ENCODE measurements around the gene NREP. TPM values are rescaled to one million over a fixed set of nuclear protein-coding genes. Genes with fewer than 3 reads are reported as not detected.

Gene NREP
- total RNA-seq, 1 donor from 2014 or later: 465 TPM

GRCh38 chr5:111764019-111764418, 7.0 kb upstream of the NREP start:
- H3K36me3 Mint-ChIP-seq: no peaks in the 10 kb centered on the region

GRCh38 chr5:111762895-111763294, 5.9 kb upstream of the NREP start:
- no peaks in the 10 kb centered on the region for H3K36me3 Mint-ChIP-seq
- no peaks in the 10 kb centered on the region for H3K27me3 ChIP-seq
- no peaks in the 10 kb centered on the region for H3K79me2 ChIP-seq (ENCODE audit: low read depth)
- H3F3A ChIP-seq (ENCODE audit: low read depth): peaks cover 7% of the 10 kb centered on the region
- H3K4me3 Mint-ChIP-seq: no peak overlapping the region
- H3K4me1 Mint-ChIP-seq: peaks cover 26% of the 10 kb centered on the region
- no peaks in the 10 kb centered on the region for H4K20me1 ChIP-seq (ENCODE audit: low read depth)
- H3K36me3 ChIP-seq: no peaks in the 10 kb centered on the region
- no peak overlapping the region for H3K27ac Mint-ChIP-seq
- no peak overlapping the region for H3K27ac ChIP-seq
- peaks cover 9% of the 10 kb centered on the region for H3K4me1 ChIP-seq
- no peaks in the 10 kb centered on the region for H3K9me3 ChIP-seq (ENCODE audit: low read depth)
- TF ChIP-seq EZH2phosphoT487 (IDR thresholded peaks at IDR 0.05): no peak
- peak overlapping the region; percentile 13 for H2AFZ ChIP-seq (replicated peaks)
- H3K9ac ChIP-seq: no peak overlapping the region
- H3K4me3 ChIP-seq: no peak overlapping the region
- H3K4me2 ChIP-seq: no peak overlapping the region
- no peak for DNase-seq (ENCODE audit: low spot score)
- H3K9me3 Mint-ChIP-seq: peaks cover 6% of the 10 kb centered on the region
- peaks cover 3% of the 10 kb centered on the region for H3K27me3 Mint-ChIP-seq (ENCODE audit: insufficient read depth, low read depth)

More at GRCh38 chr5:111764019-111764418, 7.0 kb upstream of the NREP start:
- Histone ChIP-seq H3K79me2 (ENCODE audit: low read depth) (no peaks in the 10 kb centered on the region), H3K4me1 (no peaks in the 10 kb centered on the region), H3K9me3 (ENCODE audit: low read depth) (no peaks in the 10 kb centered on the region), H3K27me3 (no peaks in the 10 kb centered on the region), H3K4me2 (no peak overlapping the region), H4K20me1 (ENCODE audit: low read depth) (no peaks in the 10 kb centered on the region), H2AFZ (replicated peaks) (no peak overlapping the region), H3K9ac (no peak overlapping the region), H3F3A (ENCODE audit: low read depth) (no peaks in the 10 kb centered on the region), H3K36me3 (no peaks in the 10 kb centered on the region), H3K27ac (no peak overlapping the region), H3K4me3 (no peak overlapping the region)
- Mint-ChIP-seq H3K4me1 (peaks cover 16% of the 10 kb centered on the region), H3K4me3 (no peak overlapping the region), H3K9me3 (peaks cover 6% of the 10 kb centered on the region), H3K27ac (no peak overlapping the region), H3K27me3 (ENCODE audit: insufficient read depth, low read depth) (no peaks in the 10 kb centered on the region)
- TF ChIP-seq EZH2 (IDR thresholded peaks at IDR 0.05): no peak
- no peak for TF ChIP-seq EZH2phosphoT487 (IDR thresholded peaks at IDR 0.05)
- TF ChIP-seq, protein P1, sequence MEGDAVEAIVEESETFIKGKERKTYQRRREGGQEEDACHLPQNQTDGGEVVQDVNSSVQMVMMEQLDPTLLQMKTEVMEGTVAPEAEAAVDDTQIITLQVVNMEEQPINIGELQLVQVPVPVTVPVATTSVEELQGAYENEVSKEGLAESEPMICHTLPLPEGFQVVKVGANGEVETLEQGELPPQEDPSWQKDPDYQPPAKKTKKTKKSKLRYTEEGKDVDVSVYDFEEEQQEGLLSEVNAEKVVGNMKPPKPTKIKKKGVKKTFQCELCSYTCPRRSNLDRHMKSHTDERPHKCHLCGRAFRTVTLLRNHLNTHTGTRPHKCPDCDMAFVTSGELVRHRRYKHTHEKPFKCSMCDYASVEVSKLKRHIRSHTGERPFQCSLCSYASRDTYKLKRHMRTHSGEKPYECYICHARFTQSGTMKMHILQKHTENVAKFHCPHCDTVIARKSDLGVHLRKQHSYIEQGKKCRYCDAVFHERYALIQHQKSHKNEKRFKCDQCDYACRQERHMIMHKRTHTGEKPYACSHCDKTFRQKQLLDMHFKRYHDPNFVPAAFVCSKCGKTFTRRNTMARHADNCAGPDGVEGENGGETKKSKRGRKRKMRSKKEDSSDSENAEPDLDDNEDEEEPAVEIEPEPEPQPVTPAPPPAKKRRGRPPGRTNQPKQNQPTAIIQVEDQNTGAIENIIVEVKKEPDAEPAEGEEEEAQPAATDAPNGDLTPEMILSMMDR (IDR thresholded peaks at IDR 0.05): no peak
- no peak for DNase-seq (ENCODE audit: low spot score)

- no peak for DNase-seq (ENCODE audit: low spot score)
- peaks cover 12% of the 10 kb centered on the region for H4K20me1 ChIP-seq (ENCODE audit: low read depth)
- Mint-ChIP-seq H3K4me3 (peak overlapping the region; percentile 83), H3K4me1 (peaks cover 36% of the 10 kb centered on the region), H3K36me3 (peaks cover 9% of the 10 kb centered on the region), H3K27ac (peak overlapping the region; percentile 90), H3K9me3 (peaks cover 9% of the 10 kb centered on the region), H3K27me3 (ENCODE audit: insufficient read depth, low read depth) (peaks cover 3% of the 10 kb centered on the region)
- H3K36me3 ChIP-seq: no peaks in the 10 kb centered on the region
- H3K4me1 ChIP-seq: peaks cover 32% of the 10 kb centered on the region
- peaks cover 24% of the 10 kb centered on the region for H3F3A ChIP-seq (ENCODE audit: low read depth)
- no peaks in the 10 kb centered on the region for H3K27me3 ChIP-seq
- H3K79me2 ChIP-seq (ENCODE audit: low read depth): peaks cover 36% of the 10 kb centered on the region
- no peaks in the 10 kb centered on the region for H3K9me3 ChIP-seq (ENCODE audit: low read depth)
- H2AFZ ChIP-seq (replicated peaks): peak overlapping the region; percentile 83
- peak overlapping the region; percentile 90 for H3K4me2 ChIP-seq
- no peak for TF ChIP-seq EZH2 (IDR thresholded peaks at IDR 0.05)
- TF ChIP-seq, protein P1 (IDR thresholded peaks at IDR 0.05): no peak
- TF ChIP-seq EZH2phosphoT487 (IDR thresholded peaks at IDR 0.05): no peak
- H3K27ac ChIP-seq: peak overlapping the region; percentile 94
- peak overlapping the region; percentile 99 for H3K4me3 ChIP-seq
- H3K9ac ChIP-seq: peak overlapping the region; percentile 81
Observed at GRCh38 chr5:111758284-111758628, 1.3 kb upstream of the NREP start.

GRCh38 chr5:111757355-111758283, 625 bp upstream of the NREP start:
- H3K27ac ChIP-seq: peak overlapping the region; percentile 94
- Mint-ChIP-seq H3K36me3 (peaks cover 13% of the 10 kb centered on the region), H3K27me3 (ENCODE audit: insufficient read depth, low read depth) (peaks cover 3% of the 10 kb centered on the region), H3K4me3 (peak overlapping the region; percentile 92), H3K9me3 (peaks cover 9% of the 10 kb centered on the region), H3K4me1 (peaks cover 33% of the 10 kb centered on the region), H3K27ac (peak overlapping the region; percentile 95)
- peak; percentile 93 for DNase-seq (ENCODE audit: low spot score)
- TF ChIP-seq, protein P1 (IDR thresholded peaks at IDR 0.05): peak; percentile 35
- TF ChIP-seq EZH2 (IDR thresholded peaks at IDR 0.05) (no peak), EZH2phosphoT487 (IDR thresholded peaks at IDR 0.05) (no peak)
- H2AFZ ChIP-seq (replicated peaks): peak overlapping the region; percentile 83
- peak overlapping the region; percentile 90 for H3K4me2 ChIP-seq
- H3K27me3 ChIP-seq: no peaks in the 10 kb centered on the region
- H3K79me2 ChIP-seq (ENCODE audit: low read depth): peaks cover 42% of the 10 kb centered on the region
- H3K36me3 ChIP-seq: no peaks in the 10 kb centered on the region
- H4K20me1 ChIP-seq (ENCODE audit: low read depth): peaks cover 16% of the 10 kb centered on the region
- H3F3A ChIP-seq (ENCODE audit: low read depth): peaks cover 24% of the 10 kb centered on the region
- H3K4me3 ChIP-seq: peak overlapping the region; percentile 99
- H3K4me1 ChIP-seq: peaks cover 39% of the 10 kb centered on the region
- no peaks in the 10 kb centered on the region for H3K9me3 ChIP-seq (ENCODE audit: low read depth)
- H3K9ac ChIP-seq: peak overlapping the region; percentile 81

All from neural progenitor cell (in vitro differentiated cells).